H1 (cell line): ENCODE results near the gene ZNF132. TPM values are rescaled to one million over a fixed set of nuclear protein-coding genes. Genes with fewer than 3 reads are reported as not detected.
"Not testable (repeated sequence)": the region's sequence is repeated elsewhere in the genome, so short reads cannot be mapped to it uniquely, and the experiment has no call there.

ENCODE experiments used
- CTCF ChIA-PET: fragments of 300-600 bp; sonication (Branson Sonifier 250); formaldehyde crosslinking; loops from one replicate; lab custom pipeline; 2021; ENCODE audit not compliant: partially characterized antibody; lab: Charles Lee
- POLR2A ChIA-PET: fragments of 300-600 bp; sonication (Branson Sonifier 250); formaldehyde crosslinking; loops from one replicate; lab custom pipeline; 2021; ENCODE audit warnings: inconsistent platforms; ENCODE audit not compliant: partially characterized antibody; lab: Charles Lee
- DNase-seq, 2 experiments: peaks; one replicate each; pipeline versions ENCODE4 v3.0.0 to v3.0.0-alpha.2; 2010 to 2022; ENCODE audit warnings: low spot score in 2 of 2, low read depth in 1 of 2, mixed read lengths in 1 of 2
- FAIRE-seq: peaks from 2 replicates; lab custom pipeline; 2011; peaks lifted over from hg19 to GRCh38; lab: Jason Lieb, UNC
- H2AFZ ChIP-seq: 2 replicates; pipeline ENCODE4 v1.8.1; 2012; ENCODE audit warnings: low read length, inconsistent platforms
- H2AK5ac ChIP-seq: 2 replicates; pipeline ENCODE4 v1.6.1; 2013; ENCODE audit warnings: low read depth, low read length
- H2BK120ac ChIP-seq: replicated peaks from 2 replicates; pipeline ENCODE3; 2013; ENCODE audit warnings: low read depth, low read length, inconsistent platforms
- H2BK12ac ChIP-seq: 2 replicates; pipeline ENCODE4 v1.6.1; 2013; ENCODE audit warnings: low read depth, low read length
- H2BK15ac ChIP-seq: 2 replicates; pipeline ENCODE4 v1.6.1; 2013; ENCODE audit warnings: low read length
- H2BK20ac ChIP-seq: 2 replicates; pipeline ENCODE4 v1.6.1; 2013; ENCODE audit warnings: low read length
- H2BK5ac ChIP-seq: 2 replicates; pipeline ENCODE4 v1.6.1; 2013; ENCODE audit warnings: low read depth, low read length
- H3K14ac ChIP-seq: 2 replicates; pipeline ENCODE4 v1.6.1; 2013; ENCODE audit warnings: inconsistent platforms; ENCODE audit not compliant: insufficient read length
- H3K18ac ChIP-seq: 2 replicates; pipeline ENCODE4 v1.6.1; 2013; ENCODE audit warnings: low read length; ENCODE audit errors: extremely low read depth
- H3K23ac ChIP-seq: 2 replicates; pipeline ENCODE4 v1.6.1; 2013; ENCODE audit warnings: inconsistent platforms; ENCODE audit not compliant: insufficient read length
- H3K23me2 ChIP-seq: 2 replicates; pipeline ENCODE4 v1.6.1; 2013; ENCODE audit warnings: low read depth, low read length
- H3K27ac ChIP-seq: 2 replicates; pipeline ENCODE4 v1.6.1; 2011; ENCODE audit warnings: low read depth, low read length, inconsistent platforms
- H3K27me3 ChIP-seq, 4 experiments: replicated peaks in 1 of 4; 1 replicate in 1 of 4; 2 replicates in 3 of 4; pipeline versions ENCODE4 v1.6.1 to v1.8.1; 2011 to 2013; ENCODE audit warnings: low read length in 3 of 4, mild to moderate bottlenecking in 3 of 4, inconsistent platforms in 2 of 4, mixed read lengths in 2 of 4, moderate library complexity in 1 of 4; ENCODE audit not compliant: control insufficient read depth in 3 of 4, insufficient read depth in 3 of 4; ENCODE audit errors: extremely low read depth in 1 of 4
- H3K36me3 ChIP-seq, 4 experiments: 2 replicates each; pipeline versions ENCODE4 v1.6.1 to v1.8.1; 2011 to 2013; ENCODE audit warnings: mild to moderate bottlenecking in 4 of 4, low read length in 3 of 4, moderate library complexity in 2 of 4, control low read depth in 1 of 4, inconsistent platforms in 1 of 4; ENCODE audit not compliant: insufficient read depth in 4 of 4, control insufficient read depth in 2 of 4
- H3K4ac ChIP-seq: replicated peaks from 2 replicates; pipeline ENCODE3; 2013; ENCODE audit warnings: low read length, low read depth, mixed read lengths, inconsistent platforms; ENCODE audit not compliant: insufficient read length
- H3K4me1 ChIP-seq, 4 experiments: replicated peaks in 1 of 4; 1 replicate in 1 of 4; 2 replicates in 3 of 4; pipeline versions ENCODE4 v1.6.1 to v1.8.1; 2011 to 2013; ENCODE audit warnings: low read length in 3 of 4, inconsistent platforms in 2 of 4, mixed read lengths in 1 of 4; ENCODE audit not compliant: insufficient read depth in 4 of 4, control insufficient read depth in 3 of 4
- H3K4me2 ChIP-seq, 2 experiments: 2 replicates each; pipeline versions ENCODE4 v1.6.1 to v1.8.1; 2011 to 2013; ENCODE audit warnings: low read depth in 2 of 2, low read length in 2 of 2, control low read depth in 1 of 2, inconsistent platforms in 1 of 2, mild to moderate bottlenecking in 1 of 2; ENCODE audit not compliant: insufficient read depth in 1 of 2
- H3K4me3 ChIP-seq, 4 experiments: fragments of 200-600, 300-600 bp in 1 of 4; sonication (generic), shearing (Covaris generic), sonication (Bioruptor Twin) in 1 of 4; 2 replicates each; pipeline versions ENCODE4 v1.5.1 to v1.8.1; 2011 to 2016; ENCODE audit warnings: low read length in 4 of 4, low read depth in 3 of 4, control low read depth in 2 of 4, inconsistent platforms in 2 of 4, mild to moderate bottlenecking in 2 of 4, mixed read lengths in 1 of 4, moderate library complexity in 1 of 4; ENCODE audit not compliant: insufficient read depth in 2 of 4; ENCODE audit errors: extremely low read depth in 1 of 4
- H3K56ac ChIP-seq: replicated peaks from 2 replicates; pipeline ENCODE3; 2013; ENCODE audit warnings: low read depth, mild to moderate bottlenecking, mixed read lengths, low read length, inconsistent platforms; ENCODE audit not compliant: insufficient read length
- H3K79me1 ChIP-seq: 2 replicates; pipeline ENCODE4 v1.6.1; 2013; ENCODE audit warnings: low read depth, low read length, control low read depth
- H3K79me2 ChIP-seq, 2 experiments: 2 replicates each; pipeline versions ENCODE4 v1.6.1 to v1.8.1; 2012 to 2013; ENCODE audit warnings: low read length in 2 of 2, mild to moderate bottlenecking in 2 of 2, inconsistent platforms in 1 of 2; ENCODE audit not compliant: insufficient read depth in 2 of 2, control insufficient read depth in 1 of 2
- H3K9ac ChIP-seq, 4 experiments: replicated peaks in 1 of 4; 1 replicate in 1 of 4; 2 replicates in 3 of 4; pipeline versions ENCODE4 v1.6.1 to v1.8.1; 2011 to 2013; ENCODE audit warnings: low read depth in 3 of 4, low read length in 3 of 4, control low read depth in 2 of 4, mild to moderate bottlenecking in 2 of 4, moderate library complexity in 2 of 4, inconsistent platforms in 1 of 4; ENCODE audit errors: extremely low read depth in 1 of 4
- H3K9me3 ChIP-seq, 2 experiments: 2 replicates each; pipeline versions ENCODE4 v1.6.1 to v1.8.1; 2012 to 2013; ENCODE audit warnings: mild to moderate bottlenecking in 2 of 2, moderate library complexity in 2 of 2, control low read depth in 1 of 2, inconsistent platforms in 1 of 2, low read depth in 1 of 2, low read length in 1 of 2, mixed read lengths in 1 of 2; ENCODE audit not compliant: insufficient read depth in 2 of 2
- H4K20me1 ChIP-seq, 2 experiments: replicated peaks in 1 of 2; 2 replicates each; pipeline versions ENCODE3 to v1.8.1; 2011 to 2013; ENCODE audit warnings: inconsistent platforms in 2 of 2, low read length in 2 of 2, mild to moderate bottlenecking in 1 of 2; ENCODE audit not compliant: insufficient read depth in 2 of 2, control insufficient read depth in 1 of 2
- H4K5ac ChIP-seq: 2 replicates; pipeline ENCODE4 v1.6.1; 2013; ENCODE audit warnings: low read length, low read depth, mixed read lengths, inconsistent platforms; ENCODE audit not compliant: insufficient read length
- H4K8ac ChIP-seq: 2 replicates; pipeline ENCODE4 v1.8.0; 2013; ENCODE audit warnings: mild to moderate bottlenecking, moderate library complexity, low read length, inconsistent platforms; ENCODE audit not compliant: insufficient read depth; ENCODE audit errors: extremely low read depth
- H4K91ac ChIP-seq: replicated peaks from 2 replicates; pipeline ENCODE3; 2013; ENCODE audit warnings: low read length, mixed read lengths, inconsistent platforms; ENCODE audit not compliant: insufficient read length
- WGBS, 2 experiments: shearing (Covaris generic) in 1 of 2; methylation state at CpG; one replicate each; pipeline versions ENCODE4 v1.1.6 to v1.1.7; 2013 to 2015; ENCODE audit warnings: low lambda C conversion rate in 2 of 2, mixed read lengths in 2 of 2, inconsistent platforms in 1 of 2, low coverage in 1 of 2, missing lambda C conversion rate in 1 of 2; ENCODE audit not compliant: insufficient replicate concordance in 2 of 2, insufficient coverage in 1 of 2, insufficient read length in 1 of 2; ENCODE audit errors: extremely low coverage in 1 of 2, missing lambda C conversion rate in 1 of 2; 5-methylcytosine and 5-hydroxymethylcytosine counted together
- polyA plus RNA-seq, 7 experiments: library from polyadenylated mRNA; depleted of rRNA in 3 of 7; stranded (reverse) in 5 of 7; unstranded in 2 of 7; fragments of >200 nt in 5 of 7; fragments of 200-250 nt in 2 of 7; gene quantifications; 1 replicate in 5 of 7; 2 replicates in 1 of 7; 4 replicates in 1 of 7; pipeline versions ENCODE4 v1.2.1 to v1.2.3, GENCODE V29; 2011 to 2013; ENCODE audit warnings: missing spikeins in 2 of 7, mixed read lengths in 2 of 7
- total RNA-seq: library from RNA; stranded (reverse); fragmentation: NEBNext Ultra II Directional; extraction: Animal tissue kit (Norgen Biotek cat#: 25700); gene quantifications from 2 replicates; pipeline ENCODE4 v1.2.1, GENCODE V29; 2021

Gene ZNF132
- total and polyA plus RNA-seq, 2 of the 8 experiments (the other 6 are each of a cell fraction or from before 2014, with no cell fraction given): 0.89 to 1.9 TPM

GRCh38 chr19:58442986-58443385, 3.0 kb upstream of the ZNF132 start:
- not testable (repeated sequence) for H2BK120ac ChIP-seq, DNase-seq, H3K27ac ChIP-seq, H2BK5ac ChIP-seq, H3K27me3 ChIP-seq, H3K23me2 ChIP-seq, H3K4me2 ChIP-seq, H2AK5ac ChIP-seq, H3K36me3 ChIP-seq, H3K4me1 ChIP-seq, H3K14ac ChIP-seq, H2AFZ ChIP-seq, H3K79me1 ChIP-seq, H2BK15ac ChIP-seq, FAIRE-seq, H4K20me1 ChIP-seq, H3K56ac ChIP-seq, H2BK12ac ChIP-seq, H3K9ac ChIP-seq, H3K4me3 ChIP-seq, H2BK20ac ChIP-seq, H4K8ac ChIP-seq, H4K91ac ChIP-seq, H3K18ac ChIP-seq, H3K23ac ChIP-seq, H3K79me2 ChIP-seq, H3K9me3 ChIP-seq, H4K5ac ChIP-seq, H3K4ac ChIP-seq
- ChIA-PET POLR2A (interaction anchor here (1.4 kb wide), 1 partner anchor 20 kb away, joined by 5 read pairs; no protein-coding TSS in a partner anchor), CTCF (interaction anchor here (2.0 kb wide), 1 partner anchor 36 kb away, joined by 5 read pairs; no protein-coding TSS in a partner anchor)
- 81% methylated on average over 7 of the region's 7 CpGs; no CpG with 5 or more reads in 1 of the 2 experiments for whole genome bisulfite sequencing, 2 experiments
